Esophagus squamous epithelium (tissue), 4 donors: ENCODE data around the gene ADCY7.
A peak's percentile ranks its signal among the peaks of the same experiment; 100 is the strongest.

ENCODE experiments used
- POLR2A ChIP-seq, 4 donors: fragments of 450-650 bp; IDR thresholded peaks; one replicate each; pipeline ENCODE4 v1.6.1; 2017; ENCODE audit warnings: antibody characterized with exemption in 4 of 4, mild to moderate bottlenecking in 4 of 4, moderate library complexity in 3 of 4
- TF ChIP-seq, protein P1 (sequence below), 6 experiments: fragments of 450-650 bp in 4 of 6; fragments of 200-600 bp in 2 of 6; sonication (generic) in 2 of 6; IDR thresholded peaks; one replicate each; pipeline ENCODE4 v1.5.1; 2016 to 2019; ENCODE audit warnings: antibody characterized with exemption in 6 of 6, mild to moderate bottlenecking in 4 of 6, moderate library complexity in 4 of 6

- TF ChIP-seq, protein P1, sequence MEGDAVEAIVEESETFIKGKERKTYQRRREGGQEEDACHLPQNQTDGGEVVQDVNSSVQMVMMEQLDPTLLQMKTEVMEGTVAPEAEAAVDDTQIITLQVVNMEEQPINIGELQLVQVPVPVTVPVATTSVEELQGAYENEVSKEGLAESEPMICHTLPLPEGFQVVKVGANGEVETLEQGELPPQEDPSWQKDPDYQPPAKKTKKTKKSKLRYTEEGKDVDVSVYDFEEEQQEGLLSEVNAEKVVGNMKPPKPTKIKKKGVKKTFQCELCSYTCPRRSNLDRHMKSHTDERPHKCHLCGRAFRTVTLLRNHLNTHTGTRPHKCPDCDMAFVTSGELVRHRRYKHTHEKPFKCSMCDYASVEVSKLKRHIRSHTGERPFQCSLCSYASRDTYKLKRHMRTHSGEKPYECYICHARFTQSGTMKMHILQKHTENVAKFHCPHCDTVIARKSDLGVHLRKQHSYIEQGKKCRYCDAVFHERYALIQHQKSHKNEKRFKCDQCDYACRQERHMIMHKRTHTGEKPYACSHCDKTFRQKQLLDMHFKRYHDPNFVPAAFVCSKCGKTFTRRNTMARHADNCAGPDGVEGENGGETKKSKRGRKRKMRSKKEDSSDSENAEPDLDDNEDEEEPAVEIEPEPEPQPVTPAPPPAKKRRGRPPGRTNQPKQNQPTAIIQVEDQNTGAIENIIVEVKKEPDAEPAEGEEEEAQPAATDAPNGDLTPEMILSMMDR (IDR thresholded peaks at IDR 0.05): peak in 4 of 6 experiments; percentile 52 to 62 (median 58)
- TF ChIP-seq POLR2A (IDR thresholded peaks at IDR 0.05): no peak
These were observed 88.5 kb downstream of the ADCY7 start for GRCh38 chr16:50354629-50355456.
